Measurements from ENCODE around the gene OPRL1.

Gene OPRL1

GRCh38 chr20:64077541-64077875 lies 2.4 kb upstream of the OPRL1 start:
- Histone ChIP-seq H2AFZ (ENCODE audit: low read length) (no peak overlapping the region), H3K27me3 (ENCODE audit: insufficient read depth, low read length) (no peaks in the 10 kb centered on the region; the same call in 1 of the 2 replicates), H3K4me2 (ENCODE audit: low read length) (peak overlapping the region; percentile 75), H3K9me3 (ENCODE audit: low read length) (no peaks in the 10 kb centered on the region), H3K27ac (ENCODE audit: low read depth, low read length, poor library complexity, severe bottlenecking) (peak overlapping the region; percentile 3), H3K4me3 (ENCODE audit: low read depth, low read length, poor library complexity, severe bottlenecking) (peak overlapping the region; percentile 21), H3K36me3 (ENCODE audit: insufficient read depth, low read length) (no peaks in the 10 kb centered on the region; the same call in 1 of the 2 replicates), H3K79me2 (ENCODE audit: insufficient read depth, low read length) (no peaks in the 10 kb centered on the region), H3K4me1 (ENCODE audit: insufficient read depth, low read length, severe bottlenecking) (peaks cover 24% of the 10 kb centered on the region), H3K9ac (ENCODE audit: low read length) (no peak overlapping the region; the same call in 1 of the 2 replicates), H3F3A (ENCODE audit: insufficient read depth, low read length) (no peaks in the 10 kb centered on the region), H4K20me1 (ENCODE audit: insufficient read depth, low read length) (no peaks in the 10 kb centered on the region), H3K9me2 (ENCODE audit: low read depth, low read length) (no peaks in the 10 kb centered on the region)
- no peak for TF ChIP-seq CTCF (IDR thresholded peaks at IDR 0.05; ENCODE audit: low read length)
- TF ChIP-seq EZH2 (IDR thresholded peaks at IDR 0.05; ENCODE audit: borderline replicate concordance, low read length), result no peak

GRCh38 chr20:64077876-64078551 lies 1.9 kb upstream of the OPRL1 start:
- Histone ChIP-seq H3K79me2 (ENCODE audit: insufficient read depth, low read length) (no peaks in the 10 kb centered on the region), H3K9me3 (ENCODE audit: low read length) (no peaks in the 10 kb centered on the region), H3K4me3 (ENCODE audit: low read depth, low read length, poor library complexity, severe bottlenecking) (peak overlapping the region; percentile 74), H4K20me1 (ENCODE audit: insufficient read depth, low read length) (no peaks in the 10 kb centered on the region), H3K9me2 (ENCODE audit: low read depth, low read length) (no peaks in the 10 kb centered on the region), H3K9ac (ENCODE audit: low read length) (peak overlapping the region; percentile 78; the same call in 1 of the 2 replicates), H3K4me1 (ENCODE audit: insufficient read depth, low read length, severe bottlenecking) (peaks cover 27% of the 10 kb centered on the region), H3F3A (ENCODE audit: insufficient read depth, low read length) (no peaks in the 10 kb centered on the region), H3K36me3 (ENCODE audit: insufficient read depth, low read length) (no peaks in the 10 kb centered on the region; the same call in 1 of the 2 replicates), H3K27ac (ENCODE audit: low read depth, low read length, poor library complexity, severe bottlenecking) (peak overlapping the region; percentile 3), H2AFZ (ENCODE audit: low read length) (no peak overlapping the region), H3K27me3 (ENCODE audit: insufficient read depth, low read length) (no peaks in the 10 kb centered on the region; the same call in 1 of the 2 replicates), H3K4me2 (ENCODE audit: low read length) (peak overlapping the region; percentile 75)
- no peak for TF ChIP-seq CTCF (IDR thresholded peaks at IDR 0.05; ENCODE audit: low read length)
- TF ChIP-seq EZH2 (IDR thresholded peaks at IDR 0.05; ENCODE audit: borderline replicate concordance, low read length), result no peak

- no peaks in the 10 kb centered on the region for H3F3A ChIP-seq (ENCODE audit: insufficient read depth, low read length)
- no peak overlapping the region for H3K27ac ChIP-seq (ENCODE audit: low read depth, low read length, poor library complexity, severe bottlenecking)
- H2AFZ ChIP-seq (ENCODE audit: low read length), result no peak overlapping the region
- H3K4me3 ChIP-seq (ENCODE audit: low read depth, low read length, poor library complexity, severe bottlenecking), result peak overlapping the region; percentile 74
- H3K27me3 ChIP-seq (ENCODE audit: insufficient read depth, low read length), result no peaks in the 10 kb centered on the region; the same call in 1 of the 2 replicates
- TF ChIP-seq CTCF (IDR thresholded peaks at IDR 0.05; ENCODE audit: low read length) (no peak), EZH2 (IDR thresholded peaks at IDR 0.05; ENCODE audit: borderline replicate concordance, low read length) (no peak)
- no peaks in the 10 kb centered on the region for H3K9me3 ChIP-seq (ENCODE audit: low read length)
- peaks cover 31% of the 10 kb centered on the region for H3K4me1 ChIP-seq (ENCODE audit: insufficient read depth, low read length, severe bottlenecking)
- H3K36me3 ChIP-seq (ENCODE audit: insufficient read depth, low read length), result no peaks in the 10 kb centered on the region; the same call in 1 of the 2 replicates
- peak overlapping the region; percentile 75 for H3K4me2 ChIP-seq (ENCODE audit: low read length)
- no peaks in the 10 kb centered on the region for H3K79me2 ChIP-seq (ENCODE audit: insufficient read depth, low read length)
- H3K9ac ChIP-seq (ENCODE audit: low read length), result peak overlapping the region; percentile 78
- no peaks in the 10 kb centered on the region for H4K20me1 ChIP-seq (ENCODE audit: insufficient read depth, low read length)
- no peaks in the 10 kb centered on the region for H3K9me2 ChIP-seq (ENCODE audit: low read depth, low read length)
These were observed 979 bp upstream of the OPRL1 start for GRCh38 chr20:64078934-64079272.
